C4-2B (cell line): ENCODE data around the gene GRAMD4.

Source experiments
- H3K27ac ChIP-seq: fragments of 450-650 bp; 2 replicates; pipeline ENCODE4 v1.5.1; 2017
- ZFX ChIP-seq: fragments of 450-650 bp; IDR thresholded peaks from 2 replicates; pipeline ENCODE4 v1.6.1; 2017
- TF ChIP-seq, protein P1 (sequence below): fragments of 450-650 bp; conservative IDR thresholded peaks from 2 replicates; pipeline ENCODE4 v1.5.1; 2017; ENCODE audit warnings: mild to moderate bottlenecking

Gene GRAMD4

DNA sequence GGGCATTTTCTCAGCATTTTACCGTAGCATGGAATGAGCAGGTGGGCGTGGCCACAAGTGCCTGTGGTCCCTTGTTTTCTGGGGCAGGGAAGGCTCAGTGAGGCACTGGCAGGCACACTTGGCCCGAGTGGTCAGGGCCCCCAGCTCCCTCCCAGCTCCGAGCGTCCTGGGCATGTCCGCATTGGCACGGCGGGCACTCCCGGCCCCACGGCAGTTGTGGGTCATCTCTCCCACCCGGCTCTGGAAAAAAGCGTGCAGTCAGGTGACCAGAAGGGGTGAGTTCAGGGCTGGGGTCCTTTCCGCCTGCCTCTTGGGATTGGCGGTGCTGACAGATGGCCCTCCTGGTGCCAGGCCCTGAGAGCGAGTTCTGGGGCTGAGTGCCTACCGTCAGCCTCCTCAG is 55.8 kb downstream of the GRAMD4 start:
- H3K27ac ChIP-seq: no peak overlapping the region
- TF ChIP-seq ZFX: no peak
- TF ChIP-seq, protein P1, sequence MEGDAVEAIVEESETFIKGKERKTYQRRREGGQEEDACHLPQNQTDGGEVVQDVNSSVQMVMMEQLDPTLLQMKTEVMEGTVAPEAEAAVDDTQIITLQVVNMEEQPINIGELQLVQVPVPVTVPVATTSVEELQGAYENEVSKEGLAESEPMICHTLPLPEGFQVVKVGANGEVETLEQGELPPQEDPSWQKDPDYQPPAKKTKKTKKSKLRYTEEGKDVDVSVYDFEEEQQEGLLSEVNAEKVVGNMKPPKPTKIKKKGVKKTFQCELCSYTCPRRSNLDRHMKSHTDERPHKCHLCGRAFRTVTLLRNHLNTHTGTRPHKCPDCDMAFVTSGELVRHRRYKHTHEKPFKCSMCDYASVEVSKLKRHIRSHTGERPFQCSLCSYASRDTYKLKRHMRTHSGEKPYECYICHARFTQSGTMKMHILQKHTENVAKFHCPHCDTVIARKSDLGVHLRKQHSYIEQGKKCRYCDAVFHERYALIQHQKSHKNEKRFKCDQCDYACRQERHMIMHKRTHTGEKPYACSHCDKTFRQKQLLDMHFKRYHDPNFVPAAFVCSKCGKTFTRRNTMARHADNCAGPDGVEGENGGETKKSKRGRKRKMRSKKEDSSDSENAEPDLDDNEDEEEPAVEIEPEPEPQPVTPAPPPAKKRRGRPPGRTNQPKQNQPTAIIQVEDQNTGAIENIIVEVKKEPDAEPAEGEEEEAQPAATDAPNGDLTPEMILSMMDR: no peak

DNA sequence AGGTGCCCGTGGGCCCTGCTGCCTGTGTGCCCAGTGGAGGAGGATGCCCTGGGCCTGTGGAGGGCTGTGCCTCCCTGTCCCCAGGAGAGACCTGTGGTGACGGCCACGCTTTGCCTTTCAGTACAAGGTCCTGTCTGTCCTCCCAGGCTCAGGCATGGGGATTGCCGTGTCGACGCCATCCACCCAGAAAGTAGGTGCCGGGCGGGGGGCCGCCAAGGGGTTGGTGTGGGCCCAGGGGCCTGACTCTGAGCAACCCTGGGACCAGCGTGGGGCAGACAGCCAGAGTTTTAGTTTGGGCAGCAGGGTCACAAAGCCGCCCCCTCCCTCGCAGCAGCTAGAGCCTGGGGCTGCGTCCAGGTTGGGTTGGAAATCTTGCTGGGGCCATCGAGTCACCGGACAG is 56.3 kb downstream of the GRAMD4 start:
- TF ChIP-seq, protein P1: no peak
- no peak for TF ChIP-seq ZFX
- no peak overlapping the region for H3K27ac ChIP-seq

DNA sequence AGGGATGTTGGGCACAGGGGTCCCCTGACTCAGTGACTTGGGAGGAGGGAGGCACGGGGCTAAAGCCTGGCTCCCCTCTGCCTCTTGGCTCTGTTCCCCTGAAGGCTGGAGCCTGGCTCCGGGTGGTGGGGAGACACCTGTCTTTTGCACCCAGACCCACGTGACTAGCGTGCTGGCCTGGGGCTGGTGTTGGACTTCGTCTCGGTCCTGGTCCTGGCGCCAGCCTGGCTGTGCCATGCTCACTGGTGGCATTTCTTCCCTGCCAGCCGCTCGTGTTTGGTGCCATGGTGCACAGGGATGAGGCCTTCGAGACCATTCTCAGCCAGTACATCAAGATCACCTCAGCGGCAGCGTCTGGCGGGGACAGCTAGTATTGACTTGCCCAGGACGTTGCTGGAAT is 56.7 kb downstream of the GRAMD4 start:
- no peak for TF ChIP-seq ZFX
- TF ChIP-seq, protein P1: no peak

DNA sequence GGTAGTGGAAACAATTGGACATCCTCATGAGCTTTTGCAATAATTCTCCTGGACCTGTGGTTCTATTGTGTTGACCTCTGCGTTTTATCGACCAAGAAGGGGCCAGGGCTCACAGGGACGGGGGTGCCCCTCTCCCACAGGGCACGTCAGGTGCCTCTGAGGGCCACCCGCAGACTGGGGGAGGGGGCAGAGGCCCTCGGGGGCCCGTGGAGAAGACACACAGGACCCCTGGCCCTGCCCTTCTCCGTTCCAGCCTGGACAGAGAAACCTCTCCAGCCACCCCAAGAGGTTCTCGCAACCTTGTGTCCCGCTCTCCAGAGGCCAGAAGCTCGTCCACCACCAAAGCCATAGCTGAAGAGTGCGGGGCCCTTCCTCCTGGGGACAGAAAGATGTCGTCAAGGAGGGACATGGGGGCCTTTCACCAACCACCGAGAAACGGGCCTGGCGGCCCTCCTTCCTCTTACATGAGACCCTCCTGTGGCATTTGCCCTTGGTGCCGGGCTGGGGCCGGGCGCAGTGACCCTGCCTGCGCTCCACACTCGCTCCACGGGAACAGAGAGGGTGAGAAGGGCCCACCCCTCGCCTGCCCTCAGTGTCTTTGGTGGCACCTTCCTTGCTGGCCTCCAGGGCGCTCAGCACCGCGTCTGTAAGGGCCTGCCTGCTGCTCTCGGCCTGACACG is 57.3 kb downstream of the GRAMD4 start:
- H3K27ac ChIP-seq: no peak overlapping the region
- no peak for TF ChIP-seq ZFX
- TF ChIP-seq, protein P1: no peak

More for the DNA sequence above, 56.7 kb downstream of the GRAMD4 start:
- no peak overlapping the region for H3K27ac ChIP-seq

DNA sequence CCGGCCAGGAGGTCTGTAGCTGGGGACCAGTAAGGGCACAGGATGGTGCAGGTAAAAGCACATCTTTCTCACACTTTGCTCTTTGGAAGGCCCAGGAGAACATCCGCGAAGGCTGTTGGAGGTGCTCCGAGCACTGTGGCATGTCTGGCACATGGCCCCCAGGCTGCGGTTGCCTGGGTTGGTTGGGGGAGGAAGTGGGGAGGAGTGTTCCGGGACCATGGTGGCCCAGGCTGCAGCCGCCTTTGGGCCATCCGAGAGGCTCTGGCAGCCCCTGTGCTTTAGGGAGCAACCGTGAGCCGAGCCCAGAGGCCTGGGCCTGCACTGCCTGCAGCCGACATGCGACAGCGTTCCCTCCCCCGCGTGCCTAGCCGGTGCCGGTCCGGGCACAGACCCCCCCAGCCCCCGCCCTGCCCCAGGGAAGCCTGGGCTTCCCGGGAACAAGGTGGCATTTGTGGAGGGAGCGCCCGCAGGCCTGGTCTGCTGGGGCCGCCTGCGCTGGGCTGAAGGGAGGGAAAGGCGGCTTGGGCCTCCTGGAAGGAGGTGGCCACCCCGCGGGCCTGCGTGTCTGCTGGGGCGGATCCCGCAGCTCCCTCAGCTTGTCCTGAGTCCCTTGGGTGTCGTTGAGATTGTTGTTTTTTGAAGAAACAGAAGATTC is 57.9 kb downstream of the GRAMD4 start:
- TF ChIP-seq ZFX: no peak
- TF ChIP-seq, protein P1: no peak
- H3K27ac ChIP-seq: no peak overlapping the region

DNA sequence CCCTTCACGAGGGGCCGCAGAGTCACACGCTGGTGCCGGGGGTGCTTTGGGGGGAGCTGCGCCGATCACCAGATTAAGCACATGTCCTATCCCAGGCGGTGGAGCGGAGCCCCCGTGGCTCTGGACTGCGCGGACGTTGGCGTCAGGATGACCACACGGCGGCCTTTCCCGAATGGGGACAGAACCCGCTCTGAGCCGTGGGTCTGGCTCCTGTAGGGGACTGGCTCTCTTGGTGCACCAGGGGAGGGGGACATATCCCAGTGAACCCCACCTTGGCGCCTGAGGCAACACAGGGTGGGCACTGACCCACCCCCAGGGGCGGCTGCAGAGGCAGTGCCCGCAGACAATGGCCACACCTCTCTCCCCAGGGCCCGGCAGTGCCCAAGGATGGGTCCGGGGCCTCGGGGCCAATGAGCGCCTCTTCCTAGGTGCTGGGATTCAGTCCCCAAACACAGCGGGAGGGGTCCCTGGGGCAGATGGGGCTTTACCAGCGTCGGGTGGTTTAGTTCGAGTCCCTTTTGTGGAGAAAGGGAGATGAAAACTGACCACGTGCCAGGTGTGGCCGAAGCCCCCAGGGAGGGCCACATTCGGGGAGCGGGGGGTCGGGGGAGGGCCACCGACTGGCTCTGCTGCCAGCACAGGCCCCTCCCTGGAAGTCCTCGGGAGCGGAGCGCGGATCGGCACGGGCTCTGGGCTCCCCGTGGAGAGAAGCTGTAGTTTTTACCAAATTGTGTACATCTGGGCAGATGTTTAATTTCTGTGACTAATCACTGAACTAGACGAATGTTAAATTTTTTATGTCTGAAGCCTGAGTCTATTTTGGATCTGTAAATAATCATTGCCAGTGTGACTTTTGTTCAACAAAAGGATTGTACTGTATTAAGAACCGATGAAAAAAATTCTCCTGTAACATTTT is 58.9 kb downstream of the GRAMD4 start:
- no peak overlapping the region for H3K27ac ChIP-seq
- TF ChIP-seq, protein P1: no peak
- no peak for TF ChIP-seq ZFX

DNA sequence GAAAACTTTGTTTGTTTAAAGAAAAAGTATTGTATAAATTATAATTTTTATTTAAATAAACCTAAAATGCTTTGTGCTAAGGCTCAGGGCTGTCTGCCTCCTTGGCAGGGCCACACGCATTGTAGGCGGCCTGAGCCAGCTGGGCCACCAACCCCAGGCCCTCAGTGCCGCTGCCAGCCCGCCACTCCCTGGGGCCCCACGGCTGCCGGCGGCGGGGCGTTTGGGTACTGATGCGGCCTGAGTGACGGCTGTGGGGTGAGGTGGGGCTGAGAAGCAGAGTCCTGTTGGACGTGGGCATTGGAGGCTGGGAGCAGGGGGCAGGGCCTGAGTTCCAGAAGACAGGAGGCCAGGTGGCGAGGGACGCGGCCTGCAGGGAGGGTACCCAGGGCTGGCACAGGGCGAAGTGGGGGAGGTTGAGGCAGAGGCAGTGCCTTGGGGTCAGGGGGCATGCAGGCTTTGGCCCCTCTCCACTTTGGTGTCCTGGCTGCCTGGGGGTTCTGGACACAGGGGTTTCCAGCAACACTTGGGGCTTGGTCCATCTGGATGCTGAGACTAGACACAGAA is 59.6 kb downstream of the GRAMD4 start:
- no peak overlapping the region for H3K27ac ChIP-seq
- TF ChIP-seq, protein P1: no peak
- no peak for TF ChIP-seq ZFX
